SK-N-DZ (cell line): ENCODE results near the gene ARRDC1.
A peak's percentile ranks its signal among the peaks of the same experiment; 100 is the strongest.
"Not testable (repeated sequence)": the region's sequence is repeated elsewhere in the genome, so short reads cannot be mapped to it uniquely, and the experiment has no call there.

ENCODE experiments used
- DNase-seq: peaks from one replicate; pipeline ENCODE4 v3.0.0-alpha.2; 2015; ENCODE audit warnings: low spot score

ARRDC1 gene

GRCh38 chr9:137612741-137613142, 7.3 kb downstream of the ARRDC1 start:
- DNase-seq, result no peak

GRCh38 chr9:137613259-137613658, 7.8 kb downstream of the ARRDC1 start:
- DNase-seq, result no peak

- no peak for DNase-seq
Observed at GRCh38 chr9:137613738-137614523, 8.4 kb downstream of the ARRDC1 start.

GRCh38 chr9:137614631-137615386, 9.3 kb downstream of the ARRDC1 start:
- no peak for DNase-seq

GRCh38 chr9:137615387-137615871, 9.9 kb downstream of the ARRDC1 start:
- DNase-seq, result no peak

- peak; percentile 78 for DNase-seq
Observed at GRCh38 chr9:137618105-137619067, 12.9 kb downstream of the ARRDC1 start, which contains the start of gene EHMT1. Gene EHMT1 (plus strand): TSS chr9:137619005. CDS start chr9:137619029, 24 bp downstream.

- no peak for DNase-seq
Observed at GRCh38 chr9:137619240-137620047, 14.0 kb downstream of the ARRDC1 start.

- no peak for DNase-seq
Observed at GRCh38 chr9:137620048-137620405, 14.5 kb downstream of the ARRDC1 start.

GRCh38 chr9:137620581-137620980, 15.1 kb downstream of the ARRDC1 start:
- DNase-seq, result no peak

GRCh38 chr9:137621131-137621757, 15.8 kb downstream of the ARRDC1 start:
- DNase-seq, result no peak

- not testable (repeated sequence) for DNase-seq
Observed at GRCh38 chr9:137622211-137622610, 16.7 kb downstream of the ARRDC1 start.

GRCh38 chr9:137626464-137626863, 21.0 kb downstream of the ARRDC1 start:
- DNase-seq, result no peak

- DNase-seq, result not testable (repeated sequence)
Observed at GRCh38 chr9:137627406-137627805, 21.9 kb downstream of the ARRDC1 start.

GRCh38 chr9:137630126-137630525, 24.6 kb downstream of the ARRDC1 start:
- no peak for DNase-seq

GRCh38 chr9:137630679-137631078, 25.2 kb downstream of the ARRDC1 start:
- DNase-seq, result no peak

GRCh38 chr9:137631345-137632229, 26.1 kb downstream of the ARRDC1 start:
- DNase-seq, result no peak

- DNase-seq, result no peak
Observed at GRCh38 chr9:137632230-137633161, 27.0 kb downstream of the ARRDC1 start.

- DNase-seq, result no peak
Observed at GRCh38 chr9:137634016-137634415, 28.5 kb downstream of the ARRDC1 start.
